CD8-positive, alpha-beta memory T cell (primary cell): ENCODE results near the gene SERPINB7. TPM values are rescaled to one million over a fixed set of nuclear protein-coding genes. Genes with fewer than 3 reads are reported as not detected.

Source experiments
- CTCF ChIA-PET: fragments of 350-600 bp; sonication (Branson Sonifier 250); formaldehyde crosslinking; loops from one replicate; lab custom pipeline; 2021; ENCODE audit warnings: antibody characterized with exemption; lab: Charles Lee
- POLR2A ChIA-PET: fragments of 350-600 bp; sonication (Branson Sonifier 250); formaldehyde crosslinking; loops from one replicate; lab custom pipeline; 2021; ENCODE audit warnings: antibody characterized with exemption; lab: Charles Lee
- DNase-seq, 5 donors: peaks; one replicate each; pipeline versions ENCODE4 v3.0.0 to v3.0.0-alpha.2; 2020 to 2022; ENCODE audit warnings: mixed read lengths in 1 of 5
- H3K27ac ChIP-seq: one replicate; pipeline ENCODE4 v1.7.0; 2013; ENCODE audit warnings: low read depth, mild to moderate bottlenecking, low read length, moderate library complexity
- H3K27me3 ChIP-seq: 2 replicates; pipeline ENCODE4 v1.7.0; 2013; ENCODE audit warnings: low read length, mild to moderate bottlenecking; ENCODE audit not compliant: insufficient read depth, poor library complexity, severe bottlenecking
- H3K36me3 ChIP-seq: 2 replicates; pipeline ENCODE4 v1.7.0; 2013; ENCODE audit warnings: mild to moderate bottlenecking, low read length, moderate library complexity; ENCODE audit not compliant: insufficient read depth
- H3K4me1 ChIP-seq: 2 replicates; pipeline ENCODE4 v1.7.0; 2013; ENCODE audit warnings: mild to moderate bottlenecking, low read length, moderate library complexity; ENCODE audit not compliant: insufficient read depth
- H3K4me3 ChIP-seq: 2 replicates; pipeline ENCODE4 v1.7.0; 2013; ENCODE audit warnings: mild to moderate bottlenecking, low read length
- H3K9me3 ChIP-seq: 2 replicates; pipeline ENCODE4 v1.7.0; 2013; ENCODE audit warnings: mild to moderate bottlenecking, low read length
- H3K27ac Mint-ChIP-seq, 8 donors: one replicate each; pipeline ENCODE4 v1.8.0; 2020 to 2021; ENCODE audit warnings: mixed read lengths in 8 of 8, mild to moderate bottlenecking in 6 of 8, inconsistent platforms in 3 of 8, moderate library complexity in 3 of 8
- H3K27me3 Mint-ChIP-seq, 2 donors: one replicate each; pipeline ENCODE4 v1.8.0; 2020 to 2021; ENCODE audit warnings: mixed read lengths in 2 of 2, mild to moderate bottlenecking in 1 of 2, moderate library complexity in 1 of 2
- H3K36me3 Mint-ChIP-seq, 3 donors: one replicate each; pipeline ENCODE4 v1.8.0; 2020 to 2021; ENCODE audit warnings: mixed read lengths in 3 of 3, inconsistent platforms in 1 of 3, mild to moderate bottlenecking in 1 of 3
- H3K4me1 Mint-ChIP-seq, 3 donors: one replicate each; pipeline ENCODE4 v1.8.0; 2020 to 2021; ENCODE audit warnings: mixed read lengths in 3 of 3, inconsistent platforms in 1 of 3, mild to moderate bottlenecking in 1 of 3
- H3K4me3 Mint-ChIP-seq, 7 donors: one replicate each; pipeline ENCODE4 v1.8.0; 2020 to 2021; ENCODE audit warnings: mixed read lengths in 7 of 7, mild to moderate bottlenecking in 6 of 7, moderate library complexity in 4 of 7, inconsistent platforms in 2 of 7
- H3K9me3 Mint-ChIP-seq, 5 donors: one replicate each; pipeline ENCODE4 v1.8.0; 2020 to 2022; ENCODE audit warnings: mixed read lengths in 5 of 5, mild to moderate bottlenecking in 3 of 5, moderate library complexity in 2 of 5, inconsistent platforms in 1 of 5
- polyA plus RNA-seq: library from polyadenylated mRNA; unstranded; fragments of 300-500 nt; fragmentation: Illumina TruSeq; gene quantifications from one replicate; pipeline ENCODE4 v1.2.3, GENCODE V29; 2021
- total RNA-seq, 2 experiments: library from RNA; stranded (reverse); gene quantifications; one replicate each; pipeline ENCODE4 v1.2.3, GENCODE V29; 2021

The SERPINB7 gene
- total and polyA plus RNA-seq, 3 experiments from 2014 or later, result not detected

GRCh38 chr18:63795606-63796005, 20.4 kb downstream of the SERPINB7 start:
- CTCF ChIA-PET, result no interaction called here
- H3K9me3 Mint-ChIP-seq, result no peaks in the 10 kb centered on the region
- no peaks in the 10 kb centered on the region for H3K36me3 ChIP-seq
- no peaks in the 10 kb centered on the region for H3K4me1 ChIP-seq
- H3K27me3 ChIP-seq, result no peaks in the 10 kb centered on the region
- H3K27ac ChIP-seq, result no peak overlapping the region
- H3K27ac Mint-ChIP-seq, result peak overlapping the region in 1 of 8 donors; percentile 0
- no peaks in the 10 kb centered on the region for H3K9me3 ChIP-seq
- H3K4me1 Mint-ChIP-seq, result no peaks in the 10 kb centered on the region
- H3K4me3 ChIP-seq, result no peak overlapping the region
- H3K27me3 Mint-ChIP-seq, result no peaks in the 10 kb centered on the region
- POLR2A ChIA-PET, result no interaction called here
- H3K4me3 Mint-ChIP-seq, result no peak overlapping the region
- no peaks in the 10 kb centered on the region for H3K36me3 Mint-ChIP-seq
- no peak for DNase-seq

- no peaks in the 10 kb centered on the region for H3K27me3 ChIP-seq
- Mint-ChIP-seq H3K27ac (no peak overlapping the region), H3K4me1 (no peaks in the 10 kb centered on the region), H3K9me3 (no peaks in the 10 kb centered on the region), H3K27me3 (peaks cover 0 to 1% of the 10 kb centered on the region in 2 donors), H3K36me3 (no peaks in the 10 kb centered on the region), H3K4me3 (no peak overlapping the region)
- H3K4me1 ChIP-seq, result no peaks in the 10 kb centered on the region
- H3K9me3 ChIP-seq, result no peaks in the 10 kb centered on the region
- H3K4me3 ChIP-seq, result no peak overlapping the region
- CTCF ChIA-PET, result no interaction called here
- no peak for DNase-seq
- H3K36me3 ChIP-seq, result no peaks in the 10 kb centered on the region
- POLR2A ChIA-PET, result no interaction called here
- H3K27ac ChIP-seq, result no peak overlapping the region
These were observed 24.0 kb downstream of the SERPINB7 start for GRCh38 chr18:63799189-63799588.

GRCh38 chr18:63801343-63801742, 26.1 kb downstream of the SERPINB7 start:
- peaks cover 0 to 4% (median 0%) of the 10 kb centered on the region in 5 donors for H3K9me3 Mint-ChIP-seq
- no peak overlapping the region for H3K27ac ChIP-seq
- no peak overlapping the region for H3K4me3 ChIP-seq
- DNase-seq, result no peak
- H3K27me3 ChIP-seq, result no peaks in the 10 kb centered on the region
- H3K9me3 ChIP-seq, result no peaks in the 10 kb centered on the region
- no peaks in the 10 kb centered on the region for H3K4me1 ChIP-seq
- H3K4me1 Mint-ChIP-seq, result no peaks in the 10 kb centered on the region
- no peaks in the 10 kb centered on the region for H3K36me3 Mint-ChIP-seq
- H3K4me3 Mint-ChIP-seq, result no peak overlapping the region
- no peaks in the 10 kb centered on the region for H3K36me3 ChIP-seq
- peaks cover 0 to 1% of the 10 kb centered on the region in 2 donors for H3K27me3 Mint-ChIP-seq
- CTCF ChIA-PET, result no interaction called here
- POLR2A ChIA-PET, result no interaction called here
- H3K27ac Mint-ChIP-seq, result no peak overlapping the region

- CTCF ChIA-PET, result no interaction called here
These were observed 32.9 kb downstream of the SERPINB7 start for GRCh38 chr18:63808125-63808524.

GRCh38 chr18:63817441-63818051, 42.3 kb downstream of the SERPINB7 start:
- H3K4me1 Mint-ChIP-seq, result no peaks in the 10 kb centered on the region
- ChIA-PET POLR2A (no interaction called here), CTCF (no interaction called here)
- Histone ChIP-seq H3K4me1 (no peaks in the 10 kb centered on the region), H3K36me3 (no peaks in the 10 kb centered on the region), H3K4me3 (no peak overlapping the region), H3K27me3 (no peaks in the 10 kb centered on the region), H3K27ac (no peak overlapping the region), H3K9me3 (no peaks in the 10 kb centered on the region)
- H3K9me3 Mint-ChIP-seq, result peaks cover 13 to 29% (median 16%) of the 10 kb centered on the region in 5 donors
- H3K27me3 Mint-ChIP-seq, result peaks cover 9 to 25% of the 10 kb centered on the region in 2 donors
- no peaks in the 10 kb centered on the region for H3K36me3 Mint-ChIP-seq
- H3K4me3 Mint-ChIP-seq, result no peak overlapping the region
- no peak overlapping the region for H3K27ac Mint-ChIP-seq
- no peak for DNase-seq

More at GRCh38 chr18:63808125-63808524, 32.9 kb downstream of the SERPINB7 start:
- Histone ChIP-seq H3K4me1 (no peaks in the 10 kb centered on the region), H3K4me3 (no peak overlapping the region), H3K27ac (no peak overlapping the region), H3K9me3 (no peaks in the 10 kb centered on the region), H3K27me3 (no peaks in the 10 kb centered on the region), H3K36me3 (no peaks in the 10 kb centered on the region)
- Mint-ChIP-seq H3K4me3 (no peak overlapping the region), H3K4me1 (no peaks in the 10 kb centered on the region), H3K9me3 (peaks cover 0 to 4% (median 0%) of the 10 kb centered on the region in 5 donors), H3K36me3 (no peaks in the 10 kb centered on the region), H3K27me3 (peaks cover 0 to 5% of the 10 kb centered on the region in 2 donors), H3K27ac (no peak overlapping the region)
- POLR2A ChIA-PET, result no interaction called here
- DNase-seq, result no peak

- H3K4me1 ChIP-seq, result no peaks in the 10 kb centered on the region
- peaks cover 13 to 29% (median 16%) of the 10 kb centered on the region in 5 donors for H3K9me3 Mint-ChIP-seq
- no peak overlapping the region for H3K4me3 Mint-ChIP-seq
- no peak for DNase-seq
- POLR2A ChIA-PET, result no interaction called here
- no peaks in the 10 kb centered on the region for H3K4me1 Mint-ChIP-seq
- H3K27me3 Mint-ChIP-seq, result peaks cover 9 to 29% of the 10 kb centered on the region in 2 donors
- no peaks in the 10 kb centered on the region for H3K9me3 ChIP-seq
- no peaks in the 10 kb centered on the region for H3K36me3 ChIP-seq
- no peaks in the 10 kb centered on the region for H3K27me3 ChIP-seq
- CTCF ChIA-PET, result no interaction called here
- H3K4me3 ChIP-seq, result no peak overlapping the region
- no peak overlapping the region for H3K27ac ChIP-seq
- H3K36me3 Mint-ChIP-seq, result no peaks in the 10 kb centered on the region
- no peak overlapping the region for H3K27ac Mint-ChIP-seq
These were observed 43.0 kb downstream of the SERPINB7 start for GRCh38 chr18:63818212-63818611.

GRCh38 chr18:63819786-63820185, 44.6 kb downstream of the SERPINB7 start:
- no peak overlapping the region for H3K27ac Mint-ChIP-seq
- Histone ChIP-seq H3K9me3 (no peaks in the 10 kb centered on the region), H3K4me1 (no peaks in the 10 kb centered on the region), H3K4me3 (no peak overlapping the region), H3K27me3 (no peaks in the 10 kb centered on the region), H3K27ac (no peak overlapping the region), H3K36me3 (no peaks in the 10 kb centered on the region)
- ChIA-PET POLR2A (no interaction called here), CTCF (no interaction called here)
- peaks cover 7 to 36% of the 10 kb centered on the region in 2 donors for H3K27me3 Mint-ChIP-seq
- H3K36me3 Mint-ChIP-seq, result no peaks in the 10 kb centered on the region
- no peak overlapping the region for H3K4me3 Mint-ChIP-seq
- DNase-seq, result no peak
- no peaks in the 10 kb centered on the region for H3K4me1 Mint-ChIP-seq
- peaks cover 13 to 24% (median 16%) of the 10 kb centered on the region in 5 donors for H3K9me3 Mint-ChIP-seq

GRCh38 chr18:63820694-63821093, 45.5 kb downstream of the SERPINB7 start:
- H3K27ac ChIP-seq, result no peak overlapping the region
- H3K4me1 Mint-ChIP-seq, result no peaks in the 10 kb centered on the region
- ChIA-PET POLR2A (no interaction called here), CTCF (no interaction called here)
- H3K27ac Mint-ChIP-seq, result no peak overlapping the region
- no peaks in the 10 kb centered on the region for H3K27me3 ChIP-seq
- no peak overlapping the region for H3K4me3 ChIP-seq
- peaks cover 12 to 17% (median 13%) of the 10 kb centered on the region in 5 donors for H3K9me3 Mint-ChIP-seq
- no peaks in the 10 kb centered on the region for H3K36me3 Mint-ChIP-seq
- no peak overlapping the region for H3K4me3 Mint-ChIP-seq
- DNase-seq, result no peak
- peaks cover 7 to 35% of the 10 kb centered on the region in 2 donors for H3K27me3 Mint-ChIP-seq
- no peaks in the 10 kb centered on the region for H3K4me1 ChIP-seq
- no peaks in the 10 kb centered on the region for H3K9me3 ChIP-seq
- no peaks in the 10 kb centered on the region for H3K36me3 ChIP-seq
